Stimulated activated CD4-positive, alpha-beta T cell treated with anti-CD3 and anti-CD28 coated beads, Interleukin-15, amount 100 ng/mL, for 48 hours (primary cell): ENCODE results near the gene PTPRN2.
"Not testable (repeated sequence)": the region's sequence is repeated elsewhere in the genome, so short reads cannot be mapped to it uniquely, and the experiment has no call there.

Experiments
- DNase-seq, 2 donors: peaks; one replicate each; pipeline ENCODE4 v3.0.0-alpha.2; 2020; ENCODE audit warnings: low read depth in 2 of 2

PTPRN2 gene

DNA sequence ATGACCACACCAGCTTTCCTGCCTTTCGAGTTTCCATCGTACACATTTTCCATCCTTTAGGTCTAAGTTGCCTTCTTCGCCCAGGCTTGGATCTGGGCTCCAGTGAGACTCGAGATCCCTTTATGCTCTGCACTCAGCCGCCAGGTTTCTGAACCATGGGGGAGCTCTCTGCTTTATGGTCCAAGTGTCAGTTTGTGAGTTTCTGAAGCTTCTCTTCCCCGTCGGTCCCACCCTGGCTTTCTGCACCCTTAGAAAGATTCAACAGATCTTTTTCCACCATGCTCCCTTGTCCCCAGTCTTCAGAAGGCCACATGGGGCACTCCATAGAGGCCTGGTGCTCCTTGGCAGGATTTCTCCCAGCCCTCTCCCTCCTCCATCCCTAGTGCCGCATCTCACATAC is 402.0 kb downstream of the PTPRN2 start:
- DNase-seq: no peak

DNA sequence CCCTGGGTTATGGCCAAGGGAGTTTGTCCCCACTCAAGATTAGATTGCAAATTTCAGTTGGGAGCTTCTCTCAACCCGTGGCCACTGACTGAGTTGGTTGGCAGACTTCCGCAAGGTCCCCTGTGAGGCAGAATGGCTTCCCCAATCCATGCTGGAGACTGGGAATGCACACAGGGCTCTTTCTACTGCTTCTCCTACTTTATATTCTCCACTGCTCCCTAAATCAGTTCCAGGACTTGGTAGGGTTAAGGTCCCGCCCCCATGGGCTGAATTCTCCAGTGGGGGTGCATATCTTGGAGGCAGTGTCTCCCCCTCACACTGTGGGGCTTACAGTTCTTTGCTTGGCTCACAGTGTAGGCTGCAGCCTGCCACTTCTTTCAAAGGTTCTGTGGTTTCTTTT is 404.2 kb downstream of the PTPRN2 start:
- no peak for DNase-seq

DNA sequence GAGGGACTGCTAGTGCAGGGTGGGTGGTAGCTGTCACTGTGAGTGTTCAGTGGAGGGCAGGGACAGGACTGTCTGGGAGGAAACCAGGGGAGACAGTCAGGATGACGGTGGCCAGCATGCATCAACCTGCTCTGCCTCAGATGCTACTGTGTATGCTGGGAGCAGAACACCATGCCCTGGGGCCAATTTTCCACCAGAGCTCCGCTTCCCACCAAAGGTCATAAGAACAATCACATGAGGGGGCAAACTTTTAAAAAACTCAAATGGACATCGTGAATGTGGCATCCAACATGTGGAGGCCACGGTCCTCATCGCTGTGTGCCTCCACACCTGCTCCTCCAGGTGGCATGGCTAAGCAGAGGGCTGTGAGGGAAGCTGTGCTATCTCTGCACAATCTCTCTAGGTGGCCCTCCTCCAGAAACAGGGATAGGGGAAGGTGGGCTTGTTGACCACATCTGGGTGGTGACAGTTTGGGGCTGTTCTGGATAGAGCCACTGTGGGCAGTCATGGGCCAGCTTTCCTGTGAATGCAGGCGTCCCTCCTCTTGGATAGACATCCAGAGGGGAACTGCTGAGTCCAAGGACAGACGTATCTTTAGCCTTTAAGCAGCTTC is 411.0 kb downstream of the PTPRN2 start:
- DNase-seq: no peak

DNA sequence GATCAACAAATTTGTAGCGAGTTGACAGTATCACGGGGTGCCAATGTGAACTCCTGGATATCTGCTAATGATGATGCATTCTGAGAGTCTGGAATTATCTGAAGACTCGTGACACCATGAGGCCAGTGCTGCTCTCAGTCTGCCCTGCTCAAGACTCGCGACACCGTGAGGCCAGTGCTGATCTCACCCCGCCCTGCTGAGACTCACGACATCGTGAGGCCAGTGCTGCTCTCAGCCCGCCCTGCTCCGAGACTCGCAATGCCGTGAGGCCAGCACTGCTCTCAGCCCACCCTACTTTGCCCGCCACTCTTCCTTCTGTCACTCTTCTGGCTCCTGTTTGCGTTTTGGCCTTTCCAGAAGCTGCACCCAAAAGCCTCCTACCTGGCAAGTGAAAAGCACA is 411.8 kb downstream of the PTPRN2 start:
- DNase-seq: no peak

DNA sequence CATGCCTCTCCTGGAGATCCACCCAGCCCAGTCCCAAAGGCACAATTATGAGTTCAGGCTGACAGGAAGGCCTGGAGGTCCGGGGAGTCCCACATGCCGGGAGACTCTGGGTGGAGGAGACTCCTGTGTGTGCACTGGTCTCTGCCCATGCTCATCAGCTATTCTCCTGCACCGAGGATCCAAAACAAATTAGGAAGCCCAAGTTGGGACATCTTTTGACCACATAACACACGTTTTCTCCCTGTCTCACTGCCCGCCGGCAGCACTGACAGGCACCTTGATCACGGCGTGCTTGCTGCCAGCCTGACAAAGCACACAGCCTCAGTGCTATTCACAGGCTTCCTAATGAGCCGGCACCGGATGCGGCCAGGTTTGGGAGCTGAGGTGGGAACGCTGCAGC is 412.7 kb downstream of the PTPRN2 start:
- no peak for DNase-seq

DNA sequence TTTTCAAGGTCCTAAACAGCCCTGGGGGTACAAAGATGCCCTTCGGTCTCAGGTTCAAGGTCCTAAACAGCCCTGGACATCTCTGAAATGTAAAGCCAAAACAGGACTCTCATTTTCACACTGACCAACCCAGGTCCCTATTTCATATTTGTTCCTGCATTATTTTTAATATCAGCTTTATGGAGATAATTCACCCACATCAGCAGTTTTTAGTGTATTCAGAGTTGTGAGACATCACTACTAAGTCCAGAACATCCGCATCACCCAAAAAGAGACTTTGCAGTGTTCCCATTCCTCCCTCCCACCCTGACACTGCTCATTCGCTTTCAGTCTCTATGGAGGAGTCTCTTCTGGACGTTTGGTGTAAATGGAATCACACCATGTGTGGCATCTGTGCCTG is 420.2 kb downstream of the PTPRN2 start:
- DNase-seq: no peak

DNA sequence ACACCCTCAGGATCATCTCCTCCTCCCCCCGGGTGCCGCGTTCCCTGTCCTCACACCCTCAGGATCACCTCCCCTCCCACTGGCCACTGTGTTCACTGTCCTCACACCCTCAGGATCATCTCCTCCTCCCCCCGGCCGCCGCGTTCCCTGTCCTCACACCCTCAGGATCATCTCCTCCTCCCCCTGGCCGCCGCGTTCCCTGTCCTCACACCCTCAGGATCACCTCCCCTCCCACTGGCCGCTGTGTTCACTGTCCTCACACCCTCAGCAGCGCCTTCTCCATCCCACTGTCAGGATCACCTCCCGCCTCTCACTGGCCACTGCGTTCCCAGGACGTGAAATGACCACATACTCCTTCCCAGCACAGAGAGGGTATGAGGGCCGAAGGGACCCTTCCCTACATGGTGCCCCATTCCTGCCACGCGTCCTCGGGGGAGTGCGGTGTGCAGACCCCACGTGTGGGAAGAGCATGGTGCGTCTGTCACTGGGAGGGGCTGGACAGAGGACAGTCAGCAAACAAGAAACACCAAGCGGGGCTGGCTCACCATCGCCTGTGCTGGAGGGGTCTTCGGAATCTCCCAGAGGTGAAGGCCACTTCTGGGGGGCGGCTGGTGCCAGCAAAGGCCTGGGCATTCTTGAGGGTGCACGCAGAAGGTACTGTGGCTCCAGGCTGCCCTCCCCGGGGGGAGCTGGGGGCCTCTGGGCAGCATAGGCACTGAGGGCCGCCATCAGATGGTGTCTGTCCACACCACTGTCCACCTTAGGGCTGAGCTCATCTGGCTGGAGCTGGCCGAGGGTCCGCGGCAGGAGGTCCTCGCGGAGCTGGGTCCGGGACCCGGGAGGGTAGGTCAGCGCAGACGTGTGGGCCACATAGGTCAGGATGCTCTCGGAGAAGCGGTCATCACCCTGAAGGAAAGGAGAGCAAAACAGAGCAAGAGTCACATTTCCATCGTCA is 421.0 kb downstream of the PTPRN2 start:
- no peak for DNase-seq

DNA sequence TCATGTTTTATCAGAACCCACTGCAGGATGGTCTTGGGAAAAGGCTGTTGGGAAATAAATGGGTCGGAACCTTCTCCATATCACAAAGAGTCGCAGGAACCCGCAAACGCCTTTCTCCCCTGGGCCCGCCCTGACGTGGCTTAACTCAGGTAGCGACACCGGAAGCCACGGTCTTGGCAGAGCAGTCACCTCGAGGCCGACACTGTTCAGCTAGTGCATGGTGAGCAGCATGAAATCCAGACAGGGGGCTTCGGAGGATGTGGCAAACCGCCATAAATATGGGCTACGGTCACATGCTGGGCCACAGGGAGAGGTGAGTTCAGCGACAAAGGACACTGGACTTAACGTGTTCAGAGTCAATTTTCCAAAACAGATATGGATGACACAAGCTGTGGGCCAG is 421.9 kb downstream of the PTPRN2 start:
- no peak for DNase-seq

DNA sequence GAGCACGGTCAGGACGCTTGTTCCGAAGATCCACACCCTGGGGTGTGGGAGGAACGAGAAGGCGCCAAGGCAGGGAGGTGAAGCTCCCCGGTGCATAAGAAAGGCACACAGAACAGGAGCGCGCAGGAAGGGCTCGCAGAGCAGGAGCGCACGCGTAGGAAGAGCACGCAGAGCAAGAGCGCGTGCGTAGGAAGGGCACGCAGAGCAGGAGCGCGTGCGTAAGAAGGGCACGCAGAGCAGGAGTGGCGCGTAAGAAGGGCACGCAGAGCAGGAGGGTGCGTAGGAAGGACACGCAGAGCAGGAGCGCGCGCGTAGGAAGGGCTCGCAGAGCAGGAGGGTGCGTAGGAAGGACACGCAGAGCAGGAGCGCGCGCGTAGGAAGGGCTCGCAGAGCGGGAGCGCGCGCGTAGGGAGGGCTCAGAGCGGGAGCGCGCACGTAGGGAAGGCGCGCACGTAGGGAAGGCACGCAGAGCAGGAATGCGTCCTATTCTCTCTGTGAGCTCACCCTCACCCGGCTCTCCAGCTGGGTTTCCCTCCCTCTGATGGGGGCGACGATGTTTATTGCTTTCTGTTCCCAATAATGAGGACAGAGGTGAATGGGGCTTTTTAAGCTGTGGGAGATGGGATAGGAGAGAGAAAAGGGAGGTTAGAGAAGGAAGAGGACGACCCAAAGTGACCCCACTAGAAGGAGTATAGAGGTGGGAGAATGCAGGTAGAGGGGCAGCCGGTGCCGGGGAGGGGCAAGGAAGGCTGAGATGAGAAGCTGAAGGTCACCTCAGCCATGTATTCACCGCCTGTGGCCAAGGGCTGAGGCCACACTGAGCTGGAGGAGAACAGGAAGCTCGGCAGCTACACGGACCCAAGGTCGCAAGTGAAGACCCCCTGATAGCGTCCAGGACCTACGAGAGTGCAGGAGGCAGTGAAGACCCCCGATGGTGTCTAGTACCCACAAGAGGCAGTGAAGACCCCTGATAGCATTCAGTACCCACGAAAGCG is 423.2 kb downstream of the PTPRN2 start:
- no peak for DNase-seq

DNA sequence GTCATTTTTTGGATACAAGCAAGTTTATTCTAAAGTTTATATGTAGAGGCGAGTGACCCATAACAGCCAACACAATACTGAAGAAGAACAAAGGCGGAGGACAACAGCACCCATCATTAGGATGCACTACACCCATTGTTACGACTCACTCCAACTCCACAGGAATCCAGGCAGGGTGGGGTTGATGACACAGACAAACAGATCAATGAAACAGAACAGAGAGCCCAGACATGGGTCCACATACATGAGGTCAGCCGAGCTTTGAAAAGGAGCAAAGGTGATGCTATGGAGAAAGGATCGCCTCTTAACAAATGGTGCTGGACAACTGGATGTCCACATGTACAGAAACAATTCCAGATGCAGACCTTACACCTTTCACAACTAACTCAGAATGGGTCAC is 426.4 kb downstream of the PTPRN2 start:
- DNase-seq: no peak

DNA sequence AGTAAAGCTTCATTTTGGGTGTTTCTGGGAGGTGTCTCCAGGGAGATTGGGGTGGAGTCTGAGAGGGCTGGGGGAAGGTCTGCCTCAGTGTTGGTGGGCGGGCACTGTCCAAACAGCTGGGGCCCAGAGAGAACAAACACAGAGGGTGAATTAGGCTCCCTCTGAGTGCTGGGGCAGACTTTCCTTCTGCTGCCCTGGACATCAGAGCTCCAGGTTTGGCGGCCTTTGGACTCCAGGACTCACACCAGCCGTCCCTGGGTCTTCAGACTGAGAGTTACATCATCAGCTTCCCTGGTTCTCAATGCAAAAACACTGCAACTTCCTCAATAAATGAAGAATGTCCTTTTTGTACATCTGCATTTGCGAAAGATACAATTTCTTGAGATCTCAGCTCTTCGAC is 427.4 kb downstream of the PTPRN2 start:
- no peak for DNase-seq

DNA sequence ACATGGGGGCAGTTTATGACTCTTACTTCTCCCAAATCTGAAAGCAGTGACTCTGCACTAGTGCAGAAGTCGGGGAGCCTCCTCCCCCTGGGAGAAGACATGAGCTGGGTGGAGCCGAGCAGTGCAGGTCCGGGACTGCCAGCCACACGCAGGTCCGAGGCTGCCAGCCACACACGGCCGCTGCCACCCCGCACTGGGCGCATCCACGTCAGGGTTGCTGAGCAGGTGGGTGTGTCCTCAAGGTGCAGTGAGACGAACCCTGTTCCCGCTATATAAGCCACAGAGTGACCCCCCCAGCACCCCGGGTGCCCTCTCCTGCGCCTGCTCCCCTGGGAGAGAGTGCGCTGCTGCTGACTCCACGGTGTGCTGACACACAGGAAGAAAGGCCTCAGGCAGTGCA is 430.2 kb downstream of the PTPRN2 start:
- no peak for DNase-seq

DNA sequence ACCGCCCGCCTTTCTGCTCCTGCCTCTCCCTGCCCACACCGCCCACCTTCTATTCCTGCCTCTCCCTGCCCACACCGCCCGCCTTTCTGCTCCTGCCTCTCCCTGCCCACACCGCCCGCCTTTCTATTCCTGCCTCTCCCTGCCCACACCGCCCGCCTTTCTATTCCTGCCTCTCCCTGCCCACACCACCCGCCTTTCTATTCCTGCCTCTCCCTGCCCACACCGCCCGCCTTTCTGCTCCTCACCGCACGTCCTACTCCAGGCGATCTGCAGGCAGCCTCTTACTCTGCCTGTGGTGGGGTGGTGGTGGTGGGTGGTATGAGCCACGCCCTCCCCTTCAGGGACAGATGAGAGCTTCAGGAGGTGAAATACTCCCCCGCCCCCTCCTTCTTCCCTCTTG is 436.4 kb downstream of the PTPRN2 start:
- peak in 1 of 2 donors; percentile 5 for DNase-seq

DNA sequence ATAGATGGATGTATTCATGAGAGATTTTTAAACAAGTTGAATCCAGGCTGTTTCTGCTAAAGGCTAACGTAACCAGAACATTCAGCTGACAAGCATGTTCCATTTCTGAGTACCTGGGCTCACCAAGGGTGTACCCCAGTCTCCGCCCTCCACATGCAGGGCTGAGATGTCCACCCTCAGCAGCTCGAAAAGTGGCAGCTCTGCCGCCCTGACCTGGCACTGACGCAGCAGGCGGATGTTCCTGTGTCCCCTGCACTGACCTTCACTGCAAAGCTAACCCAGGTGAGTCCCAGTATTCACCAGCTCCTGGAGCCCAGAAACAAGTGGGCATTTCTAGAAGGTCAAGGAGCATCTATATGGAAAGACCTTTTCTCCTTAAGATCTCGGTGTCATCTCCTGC is 437.4 kb downstream of the PTPRN2 start:
- DNase-seq: no peak

DNA sequence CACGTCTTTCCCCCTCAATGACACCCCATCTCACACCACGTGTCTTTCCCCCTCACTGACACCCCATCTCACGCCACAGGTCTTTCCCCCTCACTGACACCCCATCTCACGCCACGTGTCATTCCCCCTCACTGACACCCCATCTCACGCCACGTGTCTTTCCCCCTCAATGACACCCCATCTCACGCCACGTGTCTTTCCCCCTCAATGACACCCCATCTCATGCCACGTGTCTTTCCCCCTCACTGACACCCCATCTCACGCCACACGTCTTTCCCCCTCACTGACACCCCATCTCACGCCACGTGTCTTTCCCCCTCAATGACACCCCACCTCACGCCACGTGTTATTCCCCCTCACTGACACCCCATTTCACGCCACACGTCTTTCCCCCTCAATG is 440.2 kb downstream of the PTPRN2 start:
- not testable (repeated sequence) for DNase-seq

DNA sequence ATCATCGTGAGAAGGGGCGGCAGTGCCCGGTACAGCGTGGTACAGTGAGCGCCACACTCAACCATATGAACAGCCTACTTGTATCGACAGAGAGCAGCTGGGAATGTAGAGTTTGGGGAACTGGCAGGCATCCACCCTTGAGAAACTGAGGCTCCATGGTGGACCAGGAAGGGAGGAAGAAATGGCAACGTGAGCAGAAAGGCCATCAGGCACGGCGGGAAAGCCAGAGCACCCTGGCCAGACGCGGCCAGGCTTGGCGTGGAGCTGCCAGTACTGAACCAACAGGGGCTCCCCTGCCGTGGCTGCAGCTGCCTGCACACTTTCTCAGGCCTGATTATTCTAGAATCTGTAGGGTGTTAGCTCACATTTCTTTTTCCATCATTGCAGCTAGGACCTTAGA is 442.3 kb downstream of the PTPRN2 start:
- no peak for DNase-seq

DNA sequence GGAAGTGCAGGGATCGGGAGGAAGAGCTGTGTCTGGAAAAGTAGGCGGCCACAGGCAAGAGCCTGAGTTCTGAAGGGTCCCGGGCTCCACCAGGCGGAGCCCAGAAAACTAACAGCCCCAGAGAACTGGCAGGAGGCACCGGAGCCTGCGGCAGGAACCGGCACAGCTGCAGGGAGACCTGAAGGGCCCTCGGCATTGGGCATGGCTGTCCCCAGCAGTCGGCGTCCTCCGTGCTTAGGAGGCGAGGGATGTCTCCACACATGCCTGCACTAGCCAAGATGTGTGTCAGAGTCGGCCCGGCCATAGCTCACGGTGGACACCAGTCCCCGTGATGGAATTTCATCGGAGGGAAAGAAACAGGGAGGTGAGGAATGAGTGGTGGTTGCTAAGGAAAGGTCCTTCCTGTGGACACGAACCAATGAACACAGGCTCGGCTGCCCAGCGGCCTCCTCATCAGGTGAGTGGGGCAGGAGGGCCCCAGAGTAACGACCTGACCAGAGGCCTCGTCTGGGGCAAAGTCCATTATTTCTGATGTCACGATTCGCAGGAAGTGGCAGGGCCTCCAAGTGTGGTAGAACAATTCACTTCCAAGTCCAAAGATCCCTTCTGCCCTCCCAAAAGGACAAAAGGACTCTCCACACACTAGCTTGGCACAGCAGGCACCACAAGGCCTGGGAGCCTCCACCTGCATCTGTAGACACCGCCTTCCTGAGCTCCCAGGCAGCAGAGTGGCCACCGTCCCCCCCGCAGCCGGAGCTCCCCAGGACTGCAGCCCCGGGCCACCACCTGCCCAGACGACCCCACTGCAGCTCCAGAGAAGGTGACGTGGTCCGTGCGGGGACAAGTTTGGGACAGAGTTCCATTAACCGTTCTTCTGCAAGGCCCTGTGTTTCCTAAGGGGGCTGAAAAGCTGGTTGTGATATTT is 444.2 kb downstream of the PTPRN2 start:
- no peak for DNase-seq

DNA sequence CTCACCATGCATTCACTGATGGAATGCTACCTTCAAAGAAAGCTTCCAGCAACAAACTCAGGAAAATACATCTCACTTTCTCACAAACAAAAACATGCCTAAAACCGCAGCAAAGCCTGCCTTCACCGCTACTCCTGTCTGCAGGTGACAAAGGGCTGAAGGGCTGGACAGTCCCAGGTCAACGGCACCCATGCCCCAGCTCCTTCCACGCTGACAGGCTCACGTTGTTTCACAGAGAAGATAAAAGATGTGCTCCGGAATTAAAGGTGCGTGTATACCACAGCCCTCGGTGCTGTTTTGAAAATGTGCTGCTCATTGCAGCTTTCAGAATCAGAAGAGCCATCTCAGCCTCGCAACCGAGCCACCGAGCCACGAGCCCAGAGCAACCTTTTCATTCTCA is 445.0 kb downstream of the PTPRN2 start:
- DNase-seq: no peak

DNA sequence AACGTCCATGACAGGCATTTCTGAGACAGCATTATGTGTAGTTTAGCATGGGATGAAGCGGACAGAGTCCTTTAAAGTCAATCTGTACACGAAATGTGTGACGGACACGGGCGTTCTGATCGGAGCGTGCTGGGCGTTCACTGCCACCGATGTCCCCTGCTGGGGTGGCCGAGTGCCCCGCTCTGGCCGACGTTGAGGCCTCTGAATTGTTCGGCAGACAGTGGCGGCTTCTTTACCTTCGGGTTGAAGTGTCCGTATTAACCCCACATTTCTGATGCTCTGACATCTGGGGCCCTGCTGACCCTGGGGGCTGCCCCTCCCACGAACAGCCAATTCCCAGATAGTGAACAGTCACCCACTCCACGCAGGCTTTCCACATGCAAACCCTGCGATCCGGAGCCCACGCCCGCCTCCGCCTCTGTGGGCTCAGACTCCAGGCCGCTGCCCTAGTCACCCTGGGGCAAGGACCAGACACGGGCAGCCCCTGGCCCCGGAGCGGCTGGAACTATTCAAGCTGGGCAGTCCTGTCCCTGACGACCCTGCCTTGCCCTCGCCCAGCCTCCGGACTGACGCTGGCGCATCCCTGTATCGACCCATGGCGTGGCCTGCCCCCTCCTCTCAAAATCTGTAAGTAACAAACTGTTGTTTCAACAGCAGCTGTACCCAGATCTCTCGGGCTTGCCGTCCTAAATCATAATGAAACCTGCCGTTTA is 445.7 kb downstream of the PTPRN2 start:
- DNase-seq: no peak

DNA sequence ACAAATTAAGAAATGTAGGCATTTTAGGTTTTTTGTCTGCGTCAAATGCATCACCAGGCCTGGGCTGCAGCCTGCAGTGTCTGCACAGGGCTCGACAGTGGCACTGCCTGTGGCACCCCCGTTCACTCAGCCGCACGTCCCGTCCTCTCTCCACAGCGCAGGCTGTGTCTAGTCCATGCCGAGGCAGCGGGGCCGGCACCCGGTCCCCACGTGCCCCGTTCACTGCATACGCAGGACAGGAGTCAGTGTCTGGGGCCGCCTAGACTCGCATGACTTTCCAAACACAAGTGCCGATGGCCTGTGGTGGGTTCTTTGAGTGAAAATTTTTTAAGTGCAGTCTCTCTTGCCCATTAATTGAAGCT is 446.4 kb downstream of the PTPRN2 start:
- no peak for DNase-seq
